IPS-18c (cell line): ENCODE measurements around the gene RBM47.
"Not testable (repeated sequence)": the region's sequence is repeated elsewhere in the genome, so short reads cannot be mapped to it uniquely, and the experiment has no call there.

Experiments
- H3K4me3 ChIP-seq: 2 replicates; pipeline ENCODE4 v1.7.0; 2013; ENCODE audit warnings: low read depth, mild to moderate bottlenecking, low read length, moderate library complexity; ENCODE audit not compliant: insufficient read depth
- H3K9me3 ChIP-seq: one replicate; pipeline ENCODE4 v1.6.1; 2013; ENCODE audit warnings: mild to moderate bottlenecking, low read length, moderate library complexity; ENCODE audit not compliant: control insufficient read depth, insufficient read depth

RBM47 gene

DNA sequence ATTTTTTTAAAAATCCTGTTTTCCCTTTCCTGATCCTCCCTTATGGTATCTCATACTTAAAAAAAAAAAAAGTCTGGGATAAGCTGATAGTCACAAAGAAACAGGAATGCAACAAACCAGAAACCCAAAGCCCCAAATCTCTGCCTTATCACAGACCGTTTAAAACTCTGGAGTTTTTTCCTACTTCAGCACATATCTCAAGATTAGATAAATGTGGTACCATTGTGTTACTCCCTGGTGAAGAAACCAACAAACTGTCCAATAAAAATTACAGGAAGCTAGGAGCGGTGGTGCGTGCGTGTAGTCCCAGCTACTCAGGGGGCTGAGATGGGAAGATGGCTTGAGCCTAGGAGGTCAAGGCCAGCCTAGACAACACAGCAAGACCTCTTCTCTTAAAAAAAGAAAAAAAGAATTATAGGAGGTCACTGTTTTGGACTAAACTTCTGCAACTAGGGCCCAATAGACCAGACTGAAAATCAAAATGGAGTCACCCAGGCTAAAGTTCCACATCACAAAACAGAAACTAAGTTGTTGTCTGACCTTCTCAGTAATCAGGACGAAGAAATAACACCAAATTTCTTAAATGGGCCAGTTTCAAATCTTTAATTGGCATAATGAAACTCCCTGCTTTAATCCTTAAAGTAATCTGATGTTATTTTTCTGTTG lies 51.9 kb downstream of the RBM47 start:
- Histone ChIP-seq H3K9me3 (peaks cover 2% of the 10 kb centered on the region), H3K4me3 (no peak overlapping the region)

DNA sequence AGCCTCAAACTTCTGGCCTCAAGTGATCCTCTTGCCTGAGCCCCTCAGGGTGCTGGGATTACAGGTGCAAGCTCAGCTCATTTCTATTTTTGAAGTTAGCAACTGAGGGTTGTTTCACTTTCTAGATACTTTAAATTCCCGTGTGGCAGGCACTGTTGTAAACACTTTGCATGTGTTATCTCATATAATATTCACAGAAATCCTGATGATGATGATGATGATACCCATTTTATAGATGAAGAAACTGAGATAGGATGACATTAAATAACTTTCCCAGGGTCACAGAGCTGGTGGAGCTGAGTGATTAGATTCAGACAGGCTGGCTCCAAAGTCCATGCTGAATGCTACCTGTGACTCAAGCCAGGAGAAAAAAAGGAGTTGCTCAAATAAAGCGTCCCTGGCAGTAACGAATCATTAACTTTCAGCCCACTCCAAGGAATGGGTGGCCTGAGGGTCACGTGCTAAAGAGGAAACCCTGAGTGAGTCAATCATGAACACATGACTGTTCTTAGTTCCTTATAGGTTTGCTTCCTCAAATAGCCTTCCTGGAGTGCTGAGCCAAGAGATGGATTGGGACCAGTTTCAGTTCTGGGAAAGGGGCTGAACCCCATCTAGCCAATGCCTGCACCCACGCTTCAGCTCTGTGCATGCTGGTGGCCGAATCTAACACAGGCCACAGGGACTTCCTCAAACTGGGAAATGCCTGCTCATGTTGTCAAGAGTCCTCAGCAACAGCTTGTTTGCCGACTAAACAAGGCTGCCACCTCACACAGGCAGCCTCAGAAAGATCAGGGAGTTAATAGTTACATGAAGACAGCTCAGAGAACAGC lies 52.8 kb downstream of the RBM47 start:
- no peak overlapping the region for H3K4me3 ChIP-seq
- H3K9me3 ChIP-seq = peaks cover 2% of the 10 kb centered on the region

DNA sequence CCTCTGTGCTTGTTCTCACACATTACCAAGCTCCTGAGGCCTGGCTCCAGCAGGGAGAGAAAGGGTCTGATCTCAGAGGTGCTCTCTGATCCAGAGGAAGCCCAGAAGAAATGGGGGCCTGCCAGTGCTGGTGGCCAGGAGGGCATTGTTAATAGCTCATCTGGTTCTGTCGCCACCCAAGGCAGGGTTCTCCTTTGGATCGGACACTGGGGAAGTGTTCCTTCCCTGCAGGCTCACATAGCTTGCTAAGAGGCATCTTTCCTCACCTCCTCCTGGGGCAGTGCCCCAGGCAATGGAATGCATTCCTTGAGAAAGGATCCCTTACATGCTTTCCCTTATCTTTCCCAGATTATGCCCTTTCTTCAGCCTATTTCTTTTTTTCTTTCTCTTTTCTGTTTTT lies 53.8 kb downstream of the RBM47 start:
- Histone ChIP-seq H3K9me3 (peaks cover 2% of the 10 kb centered on the region), H3K4me3 (no peak overlapping the region)

DNA sequence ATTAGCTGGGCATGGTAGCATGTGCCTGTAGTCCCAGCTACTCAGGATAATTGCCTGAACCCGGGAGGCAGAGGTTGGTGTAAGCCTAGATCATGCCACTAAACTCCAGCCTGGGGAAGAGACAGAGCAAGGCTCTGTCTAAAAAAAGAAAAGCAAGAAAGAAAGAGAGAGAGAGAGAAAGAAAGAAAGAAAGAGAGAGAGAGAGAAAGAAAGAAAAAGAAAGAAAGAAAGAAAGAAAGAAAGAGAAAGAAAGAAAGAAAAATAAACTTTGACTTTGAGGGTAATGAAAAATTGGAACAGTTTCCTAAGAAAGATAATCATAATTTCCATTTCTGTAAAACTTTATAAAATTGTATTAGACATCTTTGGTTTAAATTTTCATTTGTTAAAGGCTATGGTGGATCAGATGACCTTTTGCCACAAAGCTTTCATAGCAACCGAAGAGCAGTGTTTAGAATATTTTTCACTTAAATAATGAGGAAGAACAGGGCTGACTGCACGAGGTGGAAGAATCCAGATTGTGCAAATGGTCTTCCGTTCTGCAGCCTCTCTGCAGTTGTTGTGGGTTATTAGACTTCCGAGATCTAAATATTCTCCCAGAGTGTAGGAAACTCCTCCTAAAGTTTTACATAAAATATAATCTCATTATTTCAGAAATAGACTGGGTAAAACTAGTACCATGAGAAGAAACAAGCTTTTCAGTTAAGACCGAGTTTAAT lies 55.9 kb downstream of the RBM47 start:
- Histone ChIP-seq H3K4me3 (no peak overlapping the region), H3K9me3 (peaks cover 4% of the 10 kb centered on the region)

DNA sequence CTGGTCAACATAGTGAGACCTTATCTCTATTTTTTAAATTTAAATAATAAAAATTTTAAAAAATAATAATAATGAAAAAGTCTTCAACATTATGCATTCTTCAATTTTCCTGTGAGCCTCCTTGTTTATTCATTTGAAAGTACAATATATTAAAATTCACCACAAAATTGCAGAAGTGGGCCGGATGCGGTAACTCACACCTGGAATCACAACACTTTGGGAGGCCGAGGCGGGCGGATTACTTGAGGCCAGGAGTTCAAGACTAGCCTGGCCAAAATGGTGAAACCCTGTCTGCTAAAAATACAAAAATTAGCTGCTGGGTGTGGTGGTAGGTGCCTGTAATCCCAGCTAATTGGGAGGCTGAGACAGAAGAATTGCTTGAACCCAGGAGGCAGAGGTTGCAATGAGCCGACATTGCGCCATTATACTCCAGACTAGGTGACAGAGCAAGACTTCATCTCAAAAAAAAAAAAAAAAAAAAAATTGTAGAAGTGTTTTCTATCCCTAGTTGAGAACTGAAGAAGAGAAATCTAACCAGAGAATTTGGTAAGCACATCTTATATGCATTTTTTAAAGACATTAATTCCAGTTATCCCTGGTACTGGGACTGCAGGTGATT lies 56.9 kb downstream of the RBM47 start:
- Histone ChIP-seq H3K9me3 (peaks cover 4% of the 10 kb centered on the region), H3K4me3 (no peak overlapping the region)

DNA sequence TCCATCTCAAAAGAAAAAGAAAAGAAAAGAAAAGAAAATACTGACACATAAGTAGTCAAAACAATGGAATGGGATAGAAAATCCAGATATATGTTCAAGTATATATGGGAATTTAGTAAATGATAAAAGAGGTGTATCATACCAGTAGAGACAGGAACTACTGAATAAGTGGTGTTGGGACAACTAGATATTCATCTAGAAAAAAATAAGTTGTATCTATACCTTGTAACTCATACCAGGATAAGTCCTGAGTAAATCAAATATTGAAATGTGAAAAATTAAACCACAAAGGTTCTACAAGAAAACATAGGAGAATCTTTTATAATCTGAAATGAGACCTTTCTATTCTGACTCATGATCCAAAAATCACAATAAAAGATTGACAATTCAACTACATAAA lies 58.5 kb downstream of the RBM47 start:
- Histone ChIP-seq H3K4me3 (no peak overlapping the region), H3K9me3 (peaks cover 4% of the 10 kb centered on the region)

DNA sequence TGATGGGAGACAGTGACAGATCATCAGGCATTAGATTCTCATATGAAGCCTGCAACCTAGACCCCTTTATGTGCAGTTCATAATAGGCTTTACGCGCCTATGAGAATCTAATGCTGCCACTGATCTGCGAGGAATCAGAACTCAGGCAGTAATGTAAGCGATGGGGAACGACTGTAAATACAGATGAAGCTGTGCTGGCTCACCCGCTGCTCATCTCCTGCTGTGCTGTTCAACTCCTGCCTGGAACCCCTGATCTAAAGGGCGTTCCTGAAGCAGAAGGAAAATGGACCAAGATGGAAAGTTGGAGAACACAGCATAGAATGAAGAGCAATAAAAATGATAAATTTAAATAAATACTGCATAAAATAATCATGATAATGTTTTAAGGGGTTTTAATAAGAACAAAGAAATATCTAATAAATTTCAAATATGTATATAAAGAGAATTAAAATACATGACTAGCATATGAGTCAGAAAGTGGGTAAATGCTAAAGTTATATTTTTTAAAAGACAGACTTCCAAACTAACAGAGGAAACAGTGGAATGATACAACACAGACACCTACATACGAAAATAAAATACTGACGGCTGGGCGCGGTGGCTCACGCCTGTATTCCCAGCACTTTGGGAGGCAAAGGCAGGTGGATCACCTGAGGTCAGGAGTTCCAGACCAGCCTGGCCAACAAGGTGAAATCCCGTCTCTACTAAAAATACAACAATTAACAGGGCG lies 59.2 kb downstream of the RBM47 start:
- H3K4me3 ChIP-seq = no peak overlapping the region
- H3K9me3 ChIP-seq = peaks cover 4% of the 10 kb centered on the region

DNA sequence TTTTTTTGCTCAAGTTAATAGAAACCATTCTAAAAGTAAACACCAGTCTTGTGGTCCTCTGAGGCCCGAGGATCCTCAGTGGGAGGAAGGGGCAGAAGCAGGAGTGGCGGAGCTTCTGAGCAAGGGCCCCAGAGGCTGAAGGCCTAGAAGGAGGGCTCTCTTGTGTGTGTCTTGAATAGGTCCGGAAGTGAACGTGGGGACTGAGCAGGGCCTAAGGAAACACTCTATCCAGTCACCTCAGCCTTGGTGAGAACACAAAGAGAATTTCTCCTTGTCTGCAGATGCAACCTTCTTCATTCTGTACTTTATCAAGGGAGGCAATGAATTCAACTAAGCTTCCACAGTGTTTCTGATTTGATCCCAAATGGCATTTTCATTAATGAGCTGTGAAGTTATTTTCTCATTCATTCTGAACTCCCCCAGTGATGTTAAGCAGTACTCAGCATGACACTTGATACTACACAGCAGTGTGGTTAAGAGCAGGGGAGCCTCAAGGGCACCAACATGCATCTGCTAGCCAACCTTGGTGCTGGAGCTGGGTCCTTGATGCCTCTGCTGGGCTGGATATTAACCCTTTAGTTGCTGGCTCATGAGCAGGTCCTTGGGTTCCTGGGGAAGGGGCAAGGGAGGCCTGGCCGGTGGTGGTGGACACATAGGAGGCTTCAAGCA lies 64.7 kb downstream of the RBM47 start:
- Histone ChIP-seq H3K9me3 (no peaks in the 10 kb centered on the region), H3K4me3 (no peak overlapping the region)

DNA sequence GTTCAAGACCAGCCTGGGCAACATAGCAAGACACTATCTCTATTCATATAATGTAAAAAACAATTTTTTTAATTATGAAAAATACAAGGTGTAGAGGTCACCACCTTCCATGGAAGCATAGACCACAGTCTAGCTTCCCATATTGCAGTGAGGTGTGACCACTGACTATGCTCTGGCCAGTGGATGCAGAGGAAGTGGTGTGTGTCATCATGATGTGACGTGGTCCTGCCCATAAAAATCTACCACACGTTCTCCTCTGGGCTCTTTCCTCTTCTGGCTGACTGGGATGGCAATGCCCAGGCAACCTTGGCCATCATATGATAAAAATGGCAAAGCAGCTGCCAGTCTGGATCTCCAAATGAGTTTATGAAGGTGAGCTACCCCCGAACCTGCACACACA lies 65.7 kb downstream of the RBM47 start:
- Histone ChIP-seq H3K4me3 (no peak overlapping the region), H3K9me3 (no peaks in the 10 kb centered on the region)

DNA sequence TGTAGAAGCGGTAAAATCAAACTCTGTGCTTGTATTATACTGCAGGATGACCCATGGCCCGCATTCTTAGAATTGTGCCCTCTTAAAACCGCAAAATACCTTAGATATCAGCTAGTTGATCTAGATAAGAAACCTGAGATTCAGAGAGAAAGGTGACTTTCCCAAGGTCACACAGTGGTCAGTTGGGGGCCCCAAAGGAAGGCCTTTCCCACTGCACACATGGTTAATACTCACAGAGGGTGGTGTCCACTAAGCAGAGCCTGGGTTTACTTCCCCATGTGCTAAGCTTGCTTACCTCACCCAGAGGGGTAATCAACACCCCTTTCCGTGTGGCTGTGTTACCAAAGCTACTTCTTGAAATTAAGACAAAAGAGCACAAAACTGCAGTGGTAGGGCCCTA lies 66.3 kb downstream of the RBM47 start:
- Histone ChIP-seq H3K4me3 (no peak overlapping the region), H3K9me3 (no peaks in the 10 kb centered on the region)

DNA sequence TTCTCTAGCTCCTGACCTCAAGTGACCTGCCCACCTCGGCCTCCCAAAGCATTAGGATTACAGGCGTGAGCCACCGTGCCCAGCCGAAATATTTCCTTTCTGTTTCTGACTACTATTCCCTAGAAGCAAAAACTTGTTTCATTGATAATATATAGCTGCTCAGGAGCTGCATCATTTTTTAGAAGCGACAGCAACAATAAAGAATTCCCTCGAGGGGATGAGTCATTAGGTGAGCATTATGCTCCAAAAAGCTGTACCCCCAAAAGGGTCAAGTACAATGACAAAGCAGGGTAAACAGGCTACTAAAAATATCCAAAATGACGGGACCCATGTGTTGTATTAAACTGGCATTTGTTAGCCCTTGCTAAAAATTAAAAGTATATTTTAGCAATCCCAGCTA lies 67.0 kb downstream of the RBM47 start:
- H3K4me3 ChIP-seq = no peak overlapping the region
- no peaks in the 10 kb centered on the region for H3K9me3 ChIP-seq

DNA sequence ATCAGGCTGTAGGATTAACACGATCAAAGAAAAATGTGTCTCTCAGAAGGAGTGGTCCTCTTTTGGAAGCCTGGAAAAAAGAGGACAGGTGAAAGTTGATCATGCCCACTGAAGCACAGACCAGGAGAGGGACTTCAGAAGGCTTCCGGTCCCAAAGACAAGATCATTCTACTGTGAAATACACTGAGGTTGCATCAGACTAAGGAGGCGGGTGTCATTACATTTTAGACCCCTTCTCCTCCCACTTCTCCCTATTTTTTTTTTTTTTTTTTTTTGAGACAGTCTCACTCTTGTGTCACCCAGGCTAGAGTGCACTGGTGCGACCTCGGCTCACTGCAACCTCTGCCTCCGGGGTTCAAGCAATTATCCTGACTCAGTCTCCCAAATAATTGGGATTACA lies 67.5 kb downstream of the RBM47 start:
- Histone ChIP-seq H3K4me3 (no peak overlapping the region), H3K9me3 (no peaks in the 10 kb centered on the region)

DNA sequence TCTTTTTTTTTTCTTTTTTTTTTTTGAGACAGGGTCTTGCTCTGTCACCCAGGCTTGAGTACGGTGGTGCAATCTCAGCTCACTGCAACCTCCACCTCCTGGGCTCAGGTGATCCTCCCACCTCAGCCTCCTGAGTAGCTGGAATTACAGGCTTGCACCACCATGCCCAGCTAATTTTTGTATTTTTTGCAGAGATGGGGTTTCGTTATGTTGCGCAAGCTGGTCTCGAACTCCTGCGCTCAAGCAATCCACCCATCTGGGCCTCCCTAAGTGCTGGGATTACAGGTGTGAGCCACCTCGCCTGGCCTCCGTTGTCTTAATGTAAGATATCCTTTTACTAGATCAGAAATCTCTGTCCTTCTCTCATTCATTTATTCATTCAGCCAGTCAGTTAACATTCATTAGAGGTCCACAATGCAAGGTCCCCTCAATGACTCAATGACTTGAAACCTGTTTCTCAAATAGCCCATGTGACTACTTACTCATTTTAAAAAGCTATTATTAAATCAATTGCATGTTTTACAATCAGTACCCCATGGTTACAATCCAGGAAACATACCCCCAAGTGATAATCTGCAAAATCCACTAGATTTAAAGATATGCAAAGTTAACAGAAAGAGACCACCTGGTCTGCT lies 68.0 kb downstream of the RBM47 start:
- not testable (repeated sequence) for H3K4me3 ChIP-seq, H3K9me3 ChIP-seq

DNA sequence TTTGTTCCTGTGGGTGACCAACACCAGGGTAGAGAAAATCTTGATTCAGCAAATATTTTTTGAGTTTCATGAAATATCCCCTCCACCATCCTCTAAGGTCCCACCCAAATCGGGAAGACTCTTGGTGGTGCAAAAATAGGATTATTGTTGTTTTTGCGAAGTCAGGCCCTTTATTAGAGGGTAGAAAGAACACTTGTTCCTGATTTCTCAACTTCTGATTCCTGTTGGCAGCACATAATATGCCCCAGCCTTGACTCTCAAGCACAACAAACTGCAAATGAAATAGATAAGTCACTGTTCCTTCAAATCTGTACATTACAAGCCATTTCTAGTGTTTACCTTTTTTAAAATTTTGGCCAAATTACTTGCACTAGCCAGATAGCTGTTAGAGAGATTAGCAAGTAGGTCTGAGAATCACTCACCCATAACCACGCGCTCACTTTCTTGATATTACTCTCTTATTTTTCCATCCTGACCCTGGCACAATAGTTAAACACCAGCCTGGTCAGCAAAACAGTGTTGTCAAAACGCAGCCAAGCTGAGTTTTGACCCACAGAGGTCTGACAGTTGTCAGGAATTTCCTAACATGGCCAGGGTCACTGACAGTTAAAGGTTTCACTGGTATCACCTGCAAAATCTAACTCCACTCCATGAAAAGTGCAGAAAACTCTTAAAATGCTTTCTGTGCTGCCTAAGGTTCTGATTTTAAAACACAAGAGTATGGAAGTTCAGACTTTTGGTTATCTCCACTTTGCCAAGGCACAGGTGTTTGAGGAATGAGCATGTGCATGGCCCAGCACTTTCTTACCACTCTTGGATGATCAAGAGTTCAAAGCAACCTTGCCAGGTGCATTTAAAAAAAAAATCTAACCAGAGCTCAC lies 69.8 kb downstream of the RBM47 start:
- Histone ChIP-seq H3K9me3 (no peaks in the 10 kb centered on the region), H3K4me3 (no peak overlapping the region)

DNA sequence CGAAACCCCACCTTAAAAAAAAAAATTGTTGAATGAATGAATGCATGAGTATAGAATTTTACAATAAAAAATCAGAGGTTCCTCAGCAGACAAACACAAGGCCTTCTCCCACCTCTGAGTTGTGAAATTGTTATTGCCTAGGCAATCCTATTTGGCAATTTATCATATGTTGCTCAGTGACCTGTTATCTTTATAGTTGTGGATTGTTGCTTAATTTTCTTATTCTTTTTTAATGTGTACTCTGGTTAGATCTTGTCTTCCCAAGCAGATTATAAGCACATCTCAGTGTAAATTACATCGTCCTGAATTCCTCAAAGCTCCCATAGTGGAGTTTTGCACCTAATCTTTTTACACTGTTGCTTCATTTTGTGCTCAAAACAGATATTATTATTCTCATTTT lies 71.9 kb downstream of the RBM47 start:
- Histone ChIP-seq H3K4me3 (no peak overlapping the region), H3K9me3 (no peaks in the 10 kb centered on the region)
